Measurements from ENCODE around the gene SFXN3. TPM values are rescaled to one million over a fixed set of nuclear protein-coding genes. Genes with fewer than 3 reads are reported as not detected.

Gene SFXN3
- total and polyA plus RNA-seq, 2 of the 13 experiments (the other 11 are each of a cell fraction or from before 2014, with no cell fraction given) = 16.8 to 71.5 TPM

GRCh38 chr10:101054351-101054750, 23.3 kb downstream of the SFXN3 start (continued):
- TF ChIP-seq ZBTB40 (IDR thresholded peaks at IDR 0.05) (no peak), ZBTB40 (CRISPR knock-in tag; IDR thresholded peaks at IDR 0.05) (no peak), ARNTL (CRISPR knock-in tag; IDR thresholded peaks at IDR 0.05) (no peak), KAT8 (CRISPR knock-in tag; IDR thresholded peaks at IDR 0.05) (no peak), JUN (CRISPR knock-in tag; IDR thresholded peaks at IDR 0.05) (no peak), ZEB1 (IDR thresholded peaks at IDR 0.05; ENCODE audit: insufficient replicate concordance, low read depth) (no peak), ARHGAP35 (CRISPR knock-in tag; IDR thresholded peaks at IDR 0.05; ENCODE audit: borderline replicate concordance) (no peak)
